Stimulated activated CD4-positive, alpha-beta T cell treated with anti-CD3 and anti-CD28 coated beads, Interleukin-1b, Interleukin-23, amount 100 ng/mL, for 1 hour (primary cell): ENCODE data around the gene BTN3A1.

ENCODE experiments used
- DNase-seq, 2 donors: peaks; one replicate each; pipeline ENCODE4 v3.0.0-alpha.2; 2020; ENCODE audit warnings: low read depth in 2 of 2

BTN3A1 gene

GRCh38 chr6:26379292-26379691 is 22.8 kb upstream of the BTN3A1 start:
- no peak for DNase-seq

GRCh38 chr6:26379740-26380139 is 22.3 kb upstream of the BTN3A1 start:
- DNase-seq, result no peak

- DNase-seq, result no peak
Observed at GRCh38 chr6:26380256-26380655, 21.8 kb upstream of the BTN3A1 start.

- no peak for DNase-seq
Observed at GRCh38 chr6:26382121-26382520, 20.0 kb upstream of the BTN3A1 start.

GRCh38 chr6:26383624-26384417 is 18.3 kb upstream of the BTN3A1 start:
- DNase-seq, result no peak

- DNase-seq, result no peak
Observed at GRCh38 chr6:26385734-26386125, 16.3 kb upstream of the BTN3A1 start.

- no peak for DNase-seq
Observed at GRCh38 chr6:26387565-26387964, 14.5 kb upstream of the BTN3A1 start.

GRCh38 chr6:26388014-26388413 is 14.1 kb upstream of the BTN3A1 start:
- DNase-seq, result no peak

- DNase-seq, result no peak
Observed at GRCh38 chr6:26388441-26388840, 13.6 kb upstream of the BTN3A1 start.

- no peak for DNase-seq
Observed at GRCh38 chr6:26389349-26389894, 12.7 kb upstream of the BTN3A1 start.

- no peak for DNase-seq
Observed at GRCh38 chr6:26390531-26390930, 11.5 kb upstream of the BTN3A1 start.

GRCh38 chr6:26392932-26393636 is 9.0 kb upstream of the BTN3A1 start:
- DNase-seq, result no peak

- DNase-seq, result no peak
Observed at GRCh38 chr6:26394289-26394688, 7.8 kb upstream of the BTN3A1 start.

GRCh38 chr6:26398555-26398954 is 3.5 kb upstream of the BTN3A1 start:
- no peak for DNase-seq

- DNase-seq, result no peak
Observed at GRCh38 chr6:26400626-26401025, 1.4 kb upstream of the BTN3A1 start.

- no peak for DNase-seq
Observed at GRCh38 chr6:26401389-26401986, 587 bp upstream of the BTN3A1 start.

GRCh38 chr6:26403893-26404292 is 1.8 kb downstream of the BTN3A1 start:
- no peak for DNase-seq

GRCh38 chr6:26404546-26404945 is 2.5 kb downstream of the BTN3A1 start:
- no peak for DNase-seq

- DNase-seq, result no peak
Observed at GRCh38 chr6:26408828-26409730, 7.0 kb downstream of the BTN3A1 start.

- no peak for DNase-seq
Observed at GRCh38 chr6:26411751-26412150, 9.7 kb downstream of the BTN3A1 start.

GRCh38 chr6:26412228-26412627 is 10.2 kb downstream of the BTN3A1 start:
- DNase-seq, result no peak

GRCh38 chr6:26412954-26413353 is 10.9 kb downstream of the BTN3A1 start:
- no peak for DNase-seq
